Measurements from ENCODE around the gene TMEM231.
A peak's percentile ranks its signal among the peaks of the same experiment; 100 is the strongest.

TMEM231 gene

DNA sequence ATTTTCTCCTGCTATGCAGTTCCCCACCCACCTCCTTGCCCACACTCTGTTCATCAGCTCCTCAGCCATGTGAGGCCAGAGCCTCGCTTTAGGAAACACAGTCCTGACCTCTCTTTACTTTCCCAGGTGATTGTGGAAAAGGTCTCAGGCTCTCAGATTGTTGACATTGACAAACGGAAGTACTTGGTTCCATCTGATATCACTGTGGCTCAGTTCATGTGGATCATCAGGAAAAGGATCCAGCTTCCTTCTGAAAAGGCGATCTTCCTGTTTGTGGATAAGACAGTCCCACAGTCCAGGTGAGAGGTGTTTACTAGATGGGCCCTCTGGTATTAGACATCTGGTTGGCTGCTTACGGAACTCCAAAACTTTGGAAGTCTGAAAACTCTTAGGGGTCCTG is 11.9 kb upstream of the TMEM231 start:
- CTCF ChIA-PET = interaction anchor here (0.7 to 2.3 kb wide), 7 partner anchors 14 to 53 kb away, joined by 3 to 6 read pairs (median 3); no protein-coding TSS in a partner anchor
- no peak overlapping the region for H3K4me3 ChIP-seq (ENCODE audit: control insufficient read depth in 1 of 7, extremely low read depth in 1 of 7, insufficient read depth in 4 of 7, low read depth in 2 of 7, low read length in 6 of 7)
- peaks cover 6 to 47% (median 37%) of the 10 kb centered on the region in 4 experiments for H3K36me3 ChIP-seq (ENCODE audit: control insufficient read depth in 4 of 4, insufficient read depth in 4 of 4, low read length in 3 of 4)
- peaks cover 0 to 4% (median 0%) of the 10 kb centered on the region in 5 experiments for H3K27me3 ChIP-seq (replicated peaks in 2 of 5; ENCODE audit: control insufficient read depth in 4 of 5, insufficient read depth in 5 of 5, low read length in 4 of 5)
- 97% methylated on average over 3 of the region's 4 CpGs for WGBS (ENCODE audit: insufficient coverage)
- peaks cover 9 to 32% (median 29%) of the 10 kb centered on the region in 4 experiments for H3K4me1 ChIP-seq (ENCODE audit: control extremely low read depth in 1 of 4, control insufficient read depth in 4 of 4, insufficient read depth in 4 of 4, low read length in 3 of 4)
- DNase-seq = no peak
- no peaks in the 10 kb centered on the region for H3K9me3 ChIP-seq (ENCODE audit: control extremely low read depth in 1 of 5, control insufficient read depth in 4 of 5, insufficient read depth in 2 of 5, low read depth in 1 of 5, low read length in 4 of 5)
- POLR2A ChIA-PET = no interaction called here
- no peak overlapping the region for H3K27ac ChIP-seq (ENCODE audit: insufficient read depth in 1 of 2, low read depth in 1 of 2, low read length in 2 of 2, poor library complexity in 1 of 2, severe bottlenecking in 2 of 2)

DNA sequence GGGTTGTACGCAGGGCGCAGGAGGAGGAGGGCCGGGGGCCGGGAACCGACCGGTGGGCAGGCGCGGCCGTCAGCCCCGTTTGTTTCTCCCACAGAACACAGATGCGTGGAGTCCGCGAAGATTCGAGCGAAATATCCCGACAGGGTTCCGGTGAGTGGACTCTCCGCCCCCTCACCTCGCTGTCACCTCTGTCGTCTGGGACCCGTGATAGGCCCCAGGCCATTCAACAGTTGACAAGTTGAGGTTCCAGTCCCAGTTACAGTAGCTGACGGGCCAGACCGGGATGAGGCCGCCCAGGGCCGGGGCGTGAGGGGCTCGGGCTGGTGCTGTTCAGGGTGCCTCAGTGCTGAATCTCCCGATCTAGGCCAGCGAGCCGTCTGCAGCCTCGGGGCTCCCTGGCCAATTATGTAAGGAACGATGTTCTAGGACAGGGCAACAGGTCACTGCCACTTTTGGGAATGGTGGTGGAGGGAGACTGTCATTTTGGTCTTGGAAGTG is 10.8 kb upstream of the TMEM231 start:
- H3K27me3 ChIP-seq (replicated peaks in 2 of 5; ENCODE audit: control insufficient read depth in 4 of 5, insufficient read depth in 5 of 5, low read length in 4 of 5) = peaks cover 0 to 7% (median 0%) of the 10 kb centered on the region in 5 experiments
- H3K27ac ChIP-seq (ENCODE audit: insufficient read depth in 1 of 2, low read depth in 1 of 2, low read length in 2 of 2, poor library complexity in 1 of 2, severe bottlenecking in 2 of 2) = peak overlapping the region; percentile 77 to 84
- POLR2A ChIA-PET = no interaction called here
- peak overlapping the region; percentile 84 to 97 (median 90) for H3K4me3 ChIP-seq (ENCODE audit: control insufficient read depth in 1 of 7, extremely low read depth in 1 of 7, insufficient read depth in 4 of 7, low read depth in 2 of 7, low read length in 6 of 7)
- WGBS (ENCODE audit: insufficient coverage) = 4% methylated on average over 30 of the region's 32 CpGs
- DNase-seq = peak in 2 of 3 donors; percentile 23 to 44
- H3K9me3 ChIP-seq (ENCODE audit: control extremely low read depth in 1 of 5, control insufficient read depth in 4 of 5, insufficient read depth in 2 of 5, low read depth in 1 of 5, low read length in 4 of 5) = no peaks in the 10 kb centered on the region
- peaks cover 9 to 32% (median 22%) of the 10 kb centered on the region in 4 experiments for H3K4me1 ChIP-seq (ENCODE audit: control extremely low read depth in 1 of 4, control insufficient read depth in 4 of 4, insufficient read depth in 4 of 4, low read length in 3 of 4)
- CTCF ChIA-PET = interaction anchor here (0.7 to 2.3 kb wide), 4 partner anchors 13 to 56 kb away, joined by 3 to 5 read pairs (median 4); partner anchors contain the start of gene ADAT1
- H3K36me3 ChIP-seq (ENCODE audit: control insufficient read depth in 4 of 4, insufficient read depth in 4 of 4, low read length in 3 of 4) = peaks cover 6 to 38% (median 29%) of the 10 kb centered on the region in 4 experiments

DNA sequence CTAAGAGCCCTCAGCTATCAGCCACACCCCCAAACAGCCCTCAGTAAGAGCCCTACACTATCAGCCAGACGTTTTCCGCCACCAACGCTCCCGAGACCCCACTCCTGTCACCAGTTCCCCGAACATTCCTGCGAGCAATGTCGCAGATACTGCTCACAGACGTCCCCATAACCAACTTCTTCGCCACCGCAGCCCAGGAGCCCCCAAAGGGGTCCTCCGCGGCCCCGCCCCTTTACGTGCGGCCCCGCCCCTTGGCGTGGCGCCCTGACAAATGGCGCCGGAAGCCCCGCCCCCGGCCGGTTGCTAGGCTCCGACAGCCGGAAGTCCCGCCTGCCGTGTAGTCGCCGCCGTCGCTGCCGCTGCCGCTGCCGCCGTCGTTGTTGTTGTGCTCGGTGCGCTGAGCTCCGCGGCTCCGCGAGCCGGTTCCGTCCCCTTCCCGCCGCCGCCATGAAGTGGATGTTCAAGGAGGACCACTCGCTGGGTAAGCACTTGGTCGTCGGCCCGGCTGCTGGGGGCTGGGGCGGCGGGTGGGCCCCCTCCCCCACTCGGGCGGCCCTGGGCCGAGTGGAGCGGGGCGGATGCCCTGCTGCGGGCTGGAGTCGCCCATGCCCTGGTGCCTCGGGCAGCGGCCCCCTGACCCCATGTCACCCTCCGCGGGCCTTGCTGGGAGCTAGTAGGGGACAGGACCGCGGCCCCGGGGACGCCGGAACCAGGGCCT is 10.1 kb upstream of the TMEM231 start, which contains the start of gene GABARAPL2:
GABARAPL2 (plus strand) TSS at position 340 of the 718 bp plus-strand sequence; CDS start at position 448, 108 bp downstream.
- 0% methylated on average over 45 of the region's 69 CpGs for WGBS (ENCODE audit: insufficient coverage)
- Histone ChIP-seq H3K4me1 (ENCODE audit: control extremely low read depth in 1 of 4, control insufficient read depth in 4 of 4, insufficient read depth in 4 of 4, low read length in 3 of 4) (peaks cover 9 to 32% (median 22%) of the 10 kb centered on the region in 4 experiments), H3K9me3 (ENCODE audit: control extremely low read depth in 1 of 5, control insufficient read depth in 4 of 5, insufficient read depth in 2 of 5, low read depth in 1 of 5, low read length in 4 of 5) (no peaks in the 10 kb centered on the region), H3K4me3 (ENCODE audit: control insufficient read depth in 1 of 7, extremely low read depth in 1 of 7, insufficient read depth in 4 of 7, low read depth in 2 of 7, low read length in 6 of 7) (peak within 1 kb of the TSS; percentile 84 to 97 (median 90)), H3K27ac (ENCODE audit: insufficient read depth in 1 of 2, low read depth in 1 of 2, low read length in 2 of 2, poor library complexity in 1 of 2, severe bottlenecking in 2 of 2) (peak within 1 kb of the TSS; percentile 77 to 84), H3K27me3 (replicated peaks in 2 of 5; ENCODE audit: control insufficient read depth in 4 of 5, insufficient read depth in 5 of 5, low read length in 4 of 5) (peaks cover 0 to 7% (median 0%) of the 10 kb centered on the region in 5 experiments), H3K36me3 (ENCODE audit: control insufficient read depth in 4 of 4, insufficient read depth in 4 of 4, low read length in 3 of 4) (peaks cover 6 to 35% (median 27%) of the 10 kb centered on the region in 4 experiments)
- CTCF ChIA-PET = interaction anchor here (0.7 to 2.3 kb wide), 7 partner anchors 10 to 94 kb away, joined by 3 to 5 read pairs (median 4); partner anchors contain the start of gene ADAT1
- DNase-seq = peak; percentile 89 to 96 (median 96)
- POLR2A ChIA-PET = interaction anchor here (1.8 kb wide), 1 partner anchor 13 kb away, joined by 6 read pairs; no protein-coding TSS in a partner anchor

DNA sequence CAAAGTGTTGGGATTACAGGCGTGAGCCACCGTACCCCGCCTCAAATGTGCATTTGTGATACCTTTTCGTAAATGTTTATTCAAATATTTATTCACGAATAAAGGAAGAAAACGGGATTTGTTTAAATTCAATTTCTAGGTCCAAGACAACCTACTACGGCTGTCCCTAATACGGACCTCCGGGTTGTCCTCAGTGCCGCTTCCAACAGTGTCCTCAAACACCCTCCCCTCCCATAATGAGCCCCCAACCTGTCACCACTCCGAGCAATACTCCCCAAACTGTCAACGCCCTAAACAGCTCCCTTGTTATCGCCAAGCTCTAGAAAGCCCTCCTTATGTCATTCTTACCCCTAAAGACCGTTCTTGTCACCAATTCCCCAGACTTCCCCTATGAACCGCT is 9.6 kb upstream of the TMEM231 start:
- CTCF ChIA-PET = interaction anchor here (0.7 to 2.3 kb wide), 8 partner anchors 10 to 94 kb away, joined by 3 to 5 read pairs (median 4); partner anchors contain the start of gene ADAT1
- Histone ChIP-seq H3K4me1 (ENCODE audit: control extremely low read depth in 1 of 4, control insufficient read depth in 4 of 4, insufficient read depth in 4 of 4, low read length in 3 of 4) (peaks cover 9 to 32% (median 22%) of the 10 kb centered on the region in 4 experiments), H3K4me3 (ENCODE audit: control insufficient read depth in 1 of 7, extremely low read depth in 1 of 7, insufficient read depth in 4 of 7, low read depth in 2 of 7, low read length in 6 of 7) (peak overlapping the region; percentile 84 to 97 (median 90))

DNA sequence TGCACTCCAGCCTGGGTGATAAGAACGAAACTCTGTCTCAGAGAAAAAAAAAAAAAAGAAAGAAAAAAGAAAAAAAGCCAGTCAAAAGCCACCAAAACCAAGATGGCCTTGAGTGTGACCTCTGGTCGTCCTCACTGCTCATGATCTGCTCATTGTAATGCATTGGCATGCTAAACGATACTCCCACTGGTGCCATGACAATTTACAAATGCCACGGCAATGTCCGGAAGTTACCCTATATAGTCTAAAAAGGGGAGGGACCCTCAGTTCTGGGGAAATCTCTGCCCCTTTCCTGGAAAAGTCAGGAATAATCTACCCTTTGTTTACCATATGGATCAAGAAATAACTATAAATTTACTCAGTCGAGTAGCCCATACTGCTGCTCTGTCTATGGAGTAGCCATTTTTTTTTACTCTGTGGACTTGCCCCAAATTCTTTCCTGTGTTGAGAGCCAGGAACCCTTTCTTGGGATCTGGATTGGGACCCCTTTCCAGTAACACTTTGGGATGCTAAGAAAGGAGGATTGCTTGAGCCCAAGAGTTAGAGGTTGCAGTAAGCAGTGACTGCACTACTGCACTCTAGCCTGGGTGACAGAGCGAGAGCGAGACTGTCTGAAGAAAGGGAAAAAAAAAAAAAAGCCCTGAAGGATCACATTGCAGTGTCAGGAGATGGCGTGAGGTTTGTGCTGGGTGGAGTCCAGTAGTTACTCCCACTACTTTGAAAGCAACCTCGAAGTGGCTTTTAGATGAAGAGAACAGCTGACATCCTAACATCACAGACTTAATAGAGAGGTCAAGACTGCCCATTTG is 3.7 kb upstream of the TMEM231 start:
- no peak for DNase-seq
- Histone ChIP-seq H3K36me3 (ENCODE audit: control insufficient read depth in 4 of 4, insufficient read depth in 4 of 4, low read length in 3 of 4) (no peaks in the 10 kb centered on the region), H3K27ac (ENCODE audit: insufficient read depth in 1 of 2, low read depth in 1 of 2, low read length in 2 of 2, poor library complexity in 1 of 2, severe bottlenecking in 2 of 2) (peak overlapping the region in 1 of 2 experiments; percentile 25), H3K27me3 (replicated peaks in 2 of 5; ENCODE audit: control insufficient read depth in 4 of 5, insufficient read depth in 5 of 5, low read length in 4 of 5) (peaks cover 0 to 7% (median 3%) of the 10 kb centered on the region in 5 experiments), H3K9me3 (ENCODE audit: control extremely low read depth in 1 of 5, control insufficient read depth in 4 of 5, insufficient read depth in 2 of 5, low read depth in 1 of 5, low read length in 4 of 5) (no peaks in the 10 kb centered on the region), H3K4me3 (ENCODE audit: control insufficient read depth in 1 of 7, extremely low read depth in 1 of 7, insufficient read depth in 4 of 7, low read depth in 2 of 7, low read length in 6 of 7) (no peak overlapping the region), H3K4me1 (ENCODE audit: control extremely low read depth in 1 of 4, control insufficient read depth in 4 of 4, insufficient read depth in 4 of 4, low read length in 3 of 4) (peaks cover 2 to 18% (median 16%) of the 10 kb centered on the region in 4 experiments)
- 94% methylated on average over 8 of the region's 10 CpGs for WGBS (ENCODE audit: insufficient coverage)
- ChIA-PET POLR2A (no interaction called here), CTCF (interaction anchor here (1.8 kb wide), 1 partner anchor 9 kb away, joined by 5 read pairs; no protein-coding TSS in a partner anchor)

More for the DNA sequence above, 9.6 kb upstream of the TMEM231 start:
- Histone ChIP-seq H3K36me3 (ENCODE audit: control insufficient read depth in 4 of 4, insufficient read depth in 4 of 4, low read length in 3 of 4) (peaks cover 6 to 32% (median 23%) of the 10 kb centered on the region in 4 experiments), H3K9me3 (ENCODE audit: control extremely low read depth in 1 of 5, control insufficient read depth in 4 of 5, insufficient read depth in 2 of 5, low read depth in 1 of 5, low read length in 4 of 5) (no peaks in the 10 kb centered on the region), H3K27ac (ENCODE audit: insufficient read depth in 1 of 2, low read depth in 1 of 2, low read length in 2 of 2, poor library complexity in 1 of 2, severe bottlenecking in 2 of 2) (peak overlapping the region; percentile 77 to 84), H3K27me3 (replicated peaks in 2 of 5; ENCODE audit: control insufficient read depth in 4 of 5, insufficient read depth in 5 of 5, low read length in 4 of 5) (peaks cover 0 to 7% (median 2%) of the 10 kb centered on the region in 5 experiments)
- POLR2A ChIA-PET = interaction anchor here (1.8 kb wide), 1 partner anchor 14 kb away, joined by 6 read pairs; no protein-coding TSS in a partner anchor
- no peak for DNase-seq
- WGBS (ENCODE audit: insufficient coverage) = 20% methylated on average over 14 of the region's 15 CpGs

DNA sequence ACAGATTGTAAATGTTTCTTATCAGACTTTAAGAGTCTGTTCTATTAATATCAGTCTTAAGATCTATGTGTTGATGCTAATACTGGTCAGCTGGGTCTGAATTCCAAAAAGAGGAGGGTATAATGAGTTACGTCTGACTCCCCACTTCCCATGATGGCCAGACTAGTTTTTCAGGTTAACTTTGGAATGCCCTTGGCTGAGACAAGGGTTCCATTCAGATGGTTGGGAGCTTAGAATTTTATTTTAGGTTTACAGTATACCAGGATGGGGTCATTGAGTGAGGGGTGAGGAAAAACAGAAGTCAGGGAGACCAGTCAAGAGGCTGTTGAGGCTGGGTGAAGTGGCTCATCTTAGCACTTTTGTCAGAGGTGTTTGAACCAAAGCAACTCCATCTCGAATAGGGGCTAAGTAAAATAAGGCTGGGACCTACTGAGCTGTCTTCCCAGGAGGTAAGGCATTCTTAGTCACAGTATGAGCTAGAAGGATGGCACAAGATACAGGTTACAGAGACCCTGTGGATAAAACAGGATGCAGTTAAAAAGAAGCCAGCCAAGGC is 2.9 kb upstream of the TMEM231 start:
- 94% methylated on average over 2 of the region's 2 CpGs for WGBS (ENCODE audit: insufficient coverage)
- DNase-seq = no peak
- no peak overlapping the region for H3K4me3 ChIP-seq (ENCODE audit: control insufficient read depth in 1 of 7, extremely low read depth in 1 of 7, insufficient read depth in 4 of 7, low read depth in 2 of 7, low read length in 6 of 7)
- no peaks in the 10 kb centered on the region for H3K36me3 ChIP-seq (ENCODE audit: control insufficient read depth in 4 of 4, insufficient read depth in 4 of 4, low read length in 3 of 4)
- POLR2A ChIA-PET = interaction anchor here (0.6 kb wide), 1 partner anchor 8 kb away, joined by 5 read pairs; no protein-coding TSS in a partner anchor
- CTCF ChIA-PET = interaction anchor here (0.6 kb wide), 1 partner anchor 755 kb away, joined by 3 read pairs; no protein-coding TSS in a partner anchor
- H3K4me1 ChIP-seq (ENCODE audit: control extremely low read depth in 1 of 4, control insufficient read depth in 4 of 4, insufficient read depth in 4 of 4, low read length in 3 of 4) = peaks cover 4 to 20% (median 16%) of the 10 kb centered on the region in 4 experiments
- H3K9me3 ChIP-seq (ENCODE audit: control extremely low read depth in 1 of 5, control insufficient read depth in 4 of 5, insufficient read depth in 2 of 5, low read depth in 1 of 5, low read length in 4 of 5) = no peaks in the 10 kb centered on the region
- H3K27ac ChIP-seq (ENCODE audit: insufficient read depth in 1 of 2, low read depth in 1 of 2, low read length in 2 of 2, poor library complexity in 1 of 2, severe bottlenecking in 2 of 2) = peak overlapping the region in 1 of 2 experiments; percentile 25
- peaks cover 0 to 7% (median 3%) of the 10 kb centered on the region in 5 experiments for H3K27me3 ChIP-seq (replicated peaks in 2 of 5; ENCODE audit: control insufficient read depth in 4 of 5, insufficient read depth in 5 of 5, low read length in 4 of 5)

Measured in common myeloid progenitor, CD34-positive (primary cell).